ENCODE measurements around the gene OSBPL1A. TPM values are rescaled to one million over a fixed set of nuclear protein-coding genes. Genes with fewer than 3 reads are reported as not detected.
A peak's percentile ranks its signal among the peaks of the same experiment; 100 is the strongest.
"Not testable (repeated sequence)": the region's sequence is repeated elsewhere in the genome, so short reads cannot be mapped to it uniquely, and the experiment has no call there.

The OSBPL1A gene
- total and polyA plus RNA-seq, 5 experiments from 2014 or later: 1.3 to 2.4 (median 1.7) TPM

DNA sequence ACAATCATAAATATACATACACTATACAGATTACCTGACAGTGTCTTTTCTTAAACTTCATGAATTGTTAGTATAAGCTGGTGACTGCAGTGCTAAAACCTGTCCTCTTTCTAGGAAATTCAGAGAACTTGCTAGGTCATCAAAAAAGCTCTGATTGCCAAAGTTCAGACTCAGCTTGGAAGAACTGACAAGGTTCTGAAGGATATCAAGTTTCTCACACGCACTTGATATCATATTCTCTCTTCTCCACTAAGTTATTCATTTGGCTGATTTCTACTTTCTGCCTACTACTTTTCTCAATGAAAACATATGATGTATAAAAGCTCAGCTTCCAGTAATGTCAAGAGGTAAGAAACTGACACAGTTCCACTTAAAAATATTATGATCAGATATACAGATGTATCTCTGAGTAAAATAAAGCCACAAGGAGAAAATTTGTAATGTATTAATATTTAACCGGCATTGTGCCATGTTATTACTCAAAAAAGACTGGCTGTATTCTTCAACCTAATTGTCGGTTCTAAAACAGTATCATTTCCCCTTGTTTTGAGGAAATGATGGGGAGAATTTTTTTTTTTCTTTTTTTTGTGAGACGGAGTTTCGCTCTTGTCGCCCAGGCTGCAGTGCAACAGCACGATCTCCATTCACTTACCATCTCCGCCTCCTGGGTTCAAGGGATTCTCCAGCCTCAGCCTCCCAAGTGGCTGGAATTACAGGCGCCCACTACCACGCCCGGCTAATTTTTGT lies 2.4 kb downstream of the OSBPL1A start:
- Mint-ChIP-seq H3K27ac (peak overlapping the region in 1 of 10 donors; percentile 29), H3K4me3 (peak overlapping the region in 2 of 10 donors; percentile 33 to 50), H3K9me3 (no peaks in the 10 kb centered on the region), H3K36me3 (no peaks in the 10 kb centered on the region), H3K27me3 (peaks cover 0 to 4% (median 0%) of the 10 kb centered on the region in 5 donors), H3K4me1 (peaks cover 8 to 19% (median 14%) of the 10 kb centered on the region in 4 donors)
- DNase-seq (no peak), ATAC-seq (no peak)
- POLR2A ChIA-PET: no interaction called here

DNA sequence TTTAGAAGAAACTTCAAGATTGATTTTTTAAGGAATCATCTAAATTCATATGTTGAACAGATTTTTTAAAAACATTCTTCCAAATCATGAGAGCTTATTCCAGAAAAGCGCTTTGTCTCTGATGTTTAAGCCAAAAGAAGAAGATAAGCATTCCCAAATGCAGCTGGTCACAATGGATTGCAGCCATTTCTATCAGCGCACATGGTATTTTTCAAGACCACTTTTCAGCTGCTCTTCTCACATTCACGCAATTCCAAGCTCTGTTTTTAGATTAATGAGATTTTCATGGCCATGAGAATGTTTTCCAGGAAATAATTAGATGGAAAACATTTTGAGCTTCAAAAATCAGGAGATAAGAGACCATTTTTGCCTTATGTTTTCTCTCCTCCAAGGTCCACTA lies 8.7 kb downstream of the OSBPL1A start:
- no peak for ATAC-seq
- no peaks in the 10 kb centered on the region for H3K36me3 Mint-ChIP-seq

DNA sequence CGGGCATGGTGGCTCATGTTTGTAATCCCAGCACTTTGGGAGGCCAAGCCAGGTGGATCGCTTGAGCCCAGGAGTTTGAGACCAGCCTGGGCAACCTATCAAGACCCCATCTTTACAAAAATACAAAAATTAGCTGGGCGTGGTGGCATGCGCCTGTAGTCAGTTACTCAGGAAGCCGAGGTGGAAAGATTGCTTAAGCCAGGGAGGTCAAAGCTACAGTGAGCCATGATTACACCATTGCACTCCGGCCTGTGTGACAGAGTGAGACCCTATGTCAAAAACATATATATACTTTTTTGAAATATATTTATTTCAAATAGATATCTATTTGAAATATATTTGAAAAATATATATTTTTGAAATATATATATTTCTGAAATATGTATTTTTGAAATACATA lies 10.9 kb downstream of the OSBPL1A start:
- Mint-ChIP-seq H3K27me3 (peaks cover 0 to 7% (median 1%) of the 10 kb centered on the region in 5 donors), H3K9me3 (no peaks in the 10 kb centered on the region), H3K36me3 (no peaks in the 10 kb centered on the region), H3K4me1 (peaks cover 0 to 5% (median 0%) of the 10 kb centered on the region in 4 donors), H3K4me3 (no peak overlapping the region), H3K27ac (no peak overlapping the region)
- DNase-seq (no peak), ATAC-seq (no peak)
- POLR2A ChIA-PET: no interaction called here

More for the DNA sequence above, 8.7 kb downstream of the OSBPL1A start:
- H3K27me3 Mint-ChIP-seq: peaks cover 0 to 7% (median 1%) of the 10 kb centered on the region in 5 donors
- H3K4me3 Mint-ChIP-seq: no peak overlapping the region
- no peaks in the 10 kb centered on the region for H3K9me3 Mint-ChIP-seq
- no peak overlapping the region for H3K27ac Mint-ChIP-seq
- H3K4me1 Mint-ChIP-seq: peaks cover 0 to 5% (median 0%) of the 10 kb centered on the region in 4 donors
- DNase-seq: no peak
- POLR2A ChIA-PET: no interaction called here

- Mint-ChIP-seq H3K27ac (peak overlapping the region in 1 of 10 donors; percentile 31), H3K27me3 (peaks cover 0 to 3% (median 0%) of the 10 kb centered on the region in 5 donors), H3K4me1 (peaks cover 0 to 4% (median 0%) of the 10 kb centered on the region in 4 donors), H3K9me3 (no peaks in the 10 kb centered on the region), H3K36me3 (peaks cover 0 to 8% (median 0%) of the 10 kb centered on the region in 3 donors), H3K4me3 (no peak overlapping the region)
- POLR2A ChIA-PET: interaction anchor here (0.6 kb wide), 1 partner anchor 107 kb away, joined by 3 read pairs; no protein-coding TSS in a partner anchor
- no peak for ATAC-seq
- DNase-seq: no peak
Measured at GRCh38 chr18:24381126-24381525, 16.5 kb downstream of the OSBPL1A start.

GRCh38 chr18:24380163-24380747 lies 17.4 kb downstream of the OSBPL1A start:
- Mint-ChIP-seq H3K9me3 (no peaks in the 10 kb centered on the region), H3K27me3 (no peaks in the 10 kb centered on the region), H3K27ac (no peak overlapping the region), H3K4me3 (no peak overlapping the region), H3K36me3 (peaks cover 4 to 15% (median 7%) of the 10 kb centered on the region in 3 donors), H3K4me1 (peaks cover 0 to 1% (median 0%) of the 10 kb centered on the region in 4 donors)
- POLR2A ChIA-PET: no interaction called here
- DNase-seq (no peak), ATAC-seq (no peak)

DNA sequence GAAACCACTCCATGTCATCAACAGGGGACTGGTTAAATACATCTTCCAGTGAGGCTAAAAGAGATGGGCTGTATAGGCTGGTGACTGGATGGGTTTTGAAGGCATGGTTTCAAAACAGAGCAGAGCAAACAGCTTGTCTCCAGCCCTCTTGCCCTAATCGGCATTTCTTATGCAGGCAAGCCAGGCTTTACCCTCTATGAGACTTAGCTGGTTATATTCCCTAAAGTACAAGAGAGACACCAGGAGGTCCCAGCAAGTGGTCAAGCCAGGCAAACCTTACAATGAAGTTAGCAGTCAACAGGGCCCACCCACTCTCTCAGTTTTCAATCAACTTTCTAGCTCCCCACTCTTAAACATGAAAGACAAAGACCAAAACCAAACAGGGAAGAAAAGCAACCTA lies 19.0 kb downstream of the OSBPL1A start:
- H3K9me3 Mint-ChIP-seq: no peaks in the 10 kb centered on the region
- H3K4me1 Mint-ChIP-seq: peaks cover 0 to 1% (median 0%) of the 10 kb centered on the region in 4 donors
- peaks cover 4 to 19% (median 7%) of the 10 kb centered on the region in 3 donors for H3K36me3 Mint-ChIP-seq
- H3K27me3 Mint-ChIP-seq: no peaks in the 10 kb centered on the region
- no peak overlapping the region for H3K27ac Mint-ChIP-seq
- ATAC-seq (no peak), DNase-seq (no peak)
- POLR2A ChIA-PET: no interaction called here
- no peak overlapping the region for H3K4me3 Mint-ChIP-seq

- peaks cover 4 to 25% (median 7%) of the 10 kb centered on the region in 3 donors for H3K36me3 Mint-ChIP-seq
- DNase-seq, H3K27ac Mint-ChIP-seq, POLR2A ChIA-PET, H3K27me3 Mint-ChIP-seq, H3K4me1 Mint-ChIP-seq, H3K9me3 Mint-ChIP-seq, H3K4me3 Mint-ChIP-seq, ATAC-seq: not testable (repeated sequence)
Measured at GRCh38 chr18:24376531-24376930, 21.1 kb downstream of the OSBPL1A start.

DNA sequence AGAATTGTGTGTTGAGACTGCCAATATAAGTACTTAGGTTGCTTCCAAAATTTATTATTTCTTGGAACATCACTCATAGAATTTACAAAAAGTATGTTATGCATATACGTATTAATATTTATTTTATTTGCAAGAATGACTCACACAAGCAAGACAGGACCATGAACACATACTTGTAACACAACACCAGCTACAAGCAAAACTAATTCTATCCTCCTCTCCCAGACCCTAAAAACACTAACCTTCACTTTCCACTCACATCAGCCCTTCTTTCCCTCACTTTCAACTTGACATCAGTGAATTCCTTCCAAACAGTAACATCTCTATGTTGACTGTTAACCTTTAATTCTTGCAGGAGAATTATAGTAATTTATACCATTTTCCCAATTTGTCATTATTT lies 24.3 kb downstream of the OSBPL1A start:
- ATAC-seq (no peak), DNase-seq (no peak)
- H3K27ac Mint-ChIP-seq: no peak overlapping the region
- no peaks in the 10 kb centered on the region for H3K27me3 Mint-ChIP-seq
- no peak overlapping the region for H3K4me3 Mint-ChIP-seq
- POLR2A ChIA-PET: no interaction called here
- H3K9me3 Mint-ChIP-seq: no peaks in the 10 kb centered on the region
- H3K36me3 Mint-ChIP-seq: peaks cover 4 to 21% (median 7%) of the 10 kb centered on the region in 3 donors
- peaks cover 0 to 5% (median 3%) of the 10 kb centered on the region in 4 donors for H3K4me1 Mint-ChIP-seq

DNA sequence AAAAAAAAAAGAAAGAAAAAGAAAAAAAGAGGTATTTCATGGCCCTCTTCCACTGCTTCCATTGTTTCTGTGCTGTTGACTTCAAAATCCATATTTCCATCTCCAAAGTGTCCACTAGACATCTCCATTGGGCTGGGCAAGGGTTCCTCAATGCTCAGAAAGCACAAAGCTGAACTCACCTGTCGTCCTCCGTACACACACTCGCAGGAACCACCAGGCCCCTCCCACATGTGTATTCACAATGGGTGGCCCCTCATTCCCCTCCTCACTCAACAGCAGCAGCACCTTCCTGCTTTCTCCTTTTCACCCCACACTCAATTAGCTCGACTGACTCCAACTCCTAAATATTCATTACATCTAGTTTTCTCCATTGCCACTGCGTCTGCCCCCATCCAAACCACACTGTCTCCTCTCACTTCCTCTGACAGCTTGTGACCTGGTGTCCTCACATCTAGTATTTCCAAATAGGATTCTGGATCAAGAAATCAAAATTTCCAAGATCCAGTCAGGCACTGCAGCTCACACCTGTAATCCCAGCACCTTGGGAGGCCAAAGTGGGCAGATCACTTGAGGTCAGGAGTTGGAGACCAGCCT lies 25.2 kb downstream of the OSBPL1A start:
- Mint-ChIP-seq H3K27ac (no peak overlapping the region), H3K27me3 (no peaks in the 10 kb centered on the region), H3K9me3 (no peaks in the 10 kb centered on the region), H3K36me3 (peaks cover 4 to 21% (median 7%) of the 10 kb centered on the region in 3 donors), H3K4me1 (peaks cover 0 to 5% (median 3%) of the 10 kb centered on the region in 4 donors), H3K4me3 (no peak overlapping the region)
- no peak for DNase-seq
- ATAC-seq: no peak
- POLR2A ChIA-PET: no interaction called here

GRCh38 chr18:24370120-24370519 lies 27.5 kb downstream of the OSBPL1A start:
- H3K27me3 Mint-ChIP-seq: no peaks in the 10 kb centered on the region
- no peak overlapping the region for H3K27ac Mint-ChIP-seq
- DNase-seq (no peak), ATAC-seq (no peak)
- H3K4me3 Mint-ChIP-seq: no peak overlapping the region
- H3K4me1 Mint-ChIP-seq: peaks cover 0 to 5% (median 3%) of the 10 kb centered on the region in 4 donors
- no peaks in the 10 kb centered on the region for H3K9me3 Mint-ChIP-seq
- POLR2A ChIA-PET: no interaction called here
- peaks cover 0 to 17% (median 2%) of the 10 kb centered on the region in 3 donors for H3K36me3 Mint-ChIP-seq

GRCh38 chr18:24369426-24369825 lies 28.2 kb downstream of the OSBPL1A start:
- no peak for ATAC-seq
- Mint-ChIP-seq H3K9me3 (no peaks in the 10 kb centered on the region), H3K27me3 (no peaks in the 10 kb centered on the region), H3K36me3 (peaks cover 0 to 19% (median 2%) of the 10 kb centered on the region in 3 donors), H3K4me1 (peaks cover 0 to 5% (median 3%) of the 10 kb centered on the region in 4 donors), H3K4me3 (no peak overlapping the region), H3K27ac (peak overlapping the region in 1 of 10 donors; percentile 49)
- POLR2A ChIA-PET: no interaction called here
- no peak for DNase-seq

DNA sequence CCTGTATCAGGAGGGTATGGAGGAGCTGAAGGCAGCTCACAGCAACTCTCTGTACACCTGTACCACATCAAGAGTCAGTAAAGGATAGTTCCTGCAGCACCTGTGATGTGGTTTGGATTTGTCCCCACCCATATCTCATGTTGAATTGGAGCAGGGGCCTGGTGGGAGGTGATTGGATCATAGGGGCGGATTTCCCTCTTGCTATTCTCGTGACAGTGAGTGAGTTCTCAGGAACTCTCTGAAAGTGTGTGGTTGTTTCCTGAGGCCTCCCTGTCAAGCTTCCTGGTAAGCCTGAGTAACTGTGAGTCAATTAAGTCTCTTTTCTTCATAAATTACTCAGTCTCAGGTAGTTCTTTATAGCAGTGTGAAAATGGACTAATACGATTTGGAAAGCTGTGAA lies 28.9 kb downstream of the OSBPL1A start:
- POLR2A ChIA-PET: no interaction called here
- peak overlapping the region in 3 of 10 donors; percentile 2 to 10 (median 10) for H3K27ac Mint-ChIP-seq
- H3K4me3 Mint-ChIP-seq: no peak overlapping the region
- H3K9me3 Mint-ChIP-seq: no peaks in the 10 kb centered on the region
- peaks cover 0 to 15% (median 2%) of the 10 kb centered on the region in 3 donors for H3K36me3 Mint-ChIP-seq
- ATAC-seq: no peak
- peaks cover 0 to 5% (median 3%) of the 10 kb centered on the region in 4 donors for H3K4me1 Mint-ChIP-seq
- no peak for DNase-seq
- no peaks in the 10 kb centered on the region for H3K27me3 Mint-ChIP-seq

GRCh38 chr18:24366328-24366727 lies 31.3 kb downstream of the OSBPL1A start:
- Mint-ChIP-seq H3K27ac (peak overlapping the region in 1 of 10 donors; percentile 40), H3K27me3 (no peaks in the 10 kb centered on the region), H3K4me3 (no peak overlapping the region), H3K36me3 (peaks cover 0 to 11% (median 2%) of the 10 kb centered on the region in 3 donors), H3K9me3 (no peaks in the 10 kb centered on the region), H3K4me1 (peaks cover 0 to 5% (median under 1%) of the 10 kb centered on the region in 4 donors)
- ATAC-seq (no peak), DNase-seq (no peak)
- POLR2A ChIA-PET: interaction anchor here (0.6 kb wide), 1 partner anchor 38 kb away, joined by 3 read pairs; no protein-coding TSS in a partner anchor
